Measurements from ENCODE around the gene ALG12.
A peak's percentile ranks its signal among the peaks of the same experiment; 100 is the strongest.

Gene ALG12

GRCh38 chr22:49926916-49927315 is 8.7 kb upstream of the ALG12 start:
- H3K4me2 ChIP-seq (ENCODE audit: low read depth, low read length, poor library complexity, severe bottlenecking): no peak overlapping the region
- no peaks in the 10 kb centered on the region for H3K27me3 ChIP-seq (ENCODE audit: low read length)
- no peak overlapping the region for H3K4me3 ChIP-seq (ENCODE audit: insufficient read depth, low read length, poor library complexity, severe bottlenecking)
- H3K9me3 ChIP-seq (ENCODE audit: insufficient read depth, low read length): no peaks in the 10 kb centered on the region
- no peak overlapping the region for H3K9ac ChIP-seq (ENCODE audit: low read length)
- peaks cover 38% of the 10 kb centered on the region for H3F3A ChIP-seq (ENCODE audit: insufficient read depth)
- TF ChIP-seq EZH2phosphoT487 (conservative IDR thresholded peaks at IDR 0.05; ENCODE audit: low read length) (no peak), CTCF (IDR thresholded peaks at IDR 0.05; ENCODE audit: insufficient read depth, low read length, poor library complexity, severe bottlenecking) (no peak)
- H3K9me2 ChIP-seq (replicated peaks; ENCODE audit: insufficient read depth, low read length): no peaks in the 10 kb centered on the region
- no peaks in the 10 kb centered on the region for H4K20me1 ChIP-seq (ENCODE audit: low read depth, low read length)
- H2AFZ ChIP-seq (ENCODE audit: low read depth, low read length, severe bottlenecking): no peak overlapping the region
- no peaks in the 10 kb centered on the region for H3K79me2 ChIP-seq (ENCODE audit: insufficient read depth, low read length)
- H3K36me3 ChIP-seq (ENCODE audit: low read length): no peaks in the 10 kb centered on the region
- H3K27ac ChIP-seq (ENCODE audit: low read depth, low read length): no peak overlapping the region

- Histone ChIP-seq H3K9ac (ENCODE audit: low read length) (peak overlapping the region; percentile 60), H3K27ac (ENCODE audit: low read depth, low read length) (peak overlapping the region; percentile 98), H3K4me3 (ENCODE audit: insufficient read depth, low read length, poor library complexity, severe bottlenecking) (peak overlapping the region; percentile 44), H3K27me3 (ENCODE audit: low read length) (no peaks in the 10 kb centered on the region), H3K79me2 (ENCODE audit: insufficient read depth, low read length) (no peaks in the 10 kb centered on the region), H3K36me3 (ENCODE audit: low read length) (no peaks in the 10 kb centered on the region), H3K9me3 (ENCODE audit: insufficient read depth, low read length) (no peaks in the 10 kb centered on the region), H3K9me2 (replicated peaks; ENCODE audit: insufficient read depth, low read length) (no peaks in the 10 kb centered on the region), H3K4me2 (ENCODE audit: low read depth, low read length, poor library complexity, severe bottlenecking) (peak overlapping the region; percentile 84), H3F3A (ENCODE audit: insufficient read depth) (peaks cover 38% of the 10 kb centered on the region), H2AFZ (ENCODE audit: low read depth, low read length, severe bottlenecking) (peak overlapping the region; percentile 76), H4K20me1 (ENCODE audit: low read depth, low read length) (no peaks in the 10 kb centered on the region)
- TF ChIP-seq CTCF (IDR thresholded peaks at IDR 0.05; ENCODE audit: insufficient read depth, low read length, poor library complexity, severe bottlenecking) (no peak), EZH2phosphoT487 (conservative IDR thresholded peaks at IDR 0.05; ENCODE audit: low read length) (no peak)
These were observed 7.4 kb upstream of the ALG12 start for GRCh38 chr22:49925525-49926128.

GRCh38 chr22:49924113-49924833 is 6.0 kb upstream of the ALG12 start:
- no peaks in the 10 kb centered on the region for H4K20me1 ChIP-seq (ENCODE audit: low read depth, low read length)
- H3K27ac ChIP-seq (ENCODE audit: low read depth, low read length): peak overlapping the region; percentile 98
- H3K27me3 ChIP-seq (ENCODE audit: low read length): no peaks in the 10 kb centered on the region

More at GRCh38 chr22:49924113-49924833, 6.0 kb upstream of the ALG12 start:
- H3K9ac ChIP-seq (ENCODE audit: low read length): 0 out of 2 replicates have a peak overlapping the region, but pooled peaks have one; percentile 13
- H2AFZ ChIP-seq (ENCODE audit: low read depth, low read length, severe bottlenecking): no peak overlapping the region
- H3K79me2 ChIP-seq (ENCODE audit: insufficient read depth, low read length): no peaks in the 10 kb centered on the region; the same call in 1 of the 2 replicates
- H3K9me2 ChIP-seq (replicated peaks; ENCODE audit: insufficient read depth, low read length): no peaks in the 10 kb centered on the region
- H3K4me3 ChIP-seq (ENCODE audit: insufficient read depth, low read length, poor library complexity, severe bottlenecking): no peak overlapping the region
- H3K9me3 ChIP-seq (ENCODE audit: insufficient read depth, low read length): no peaks in the 10 kb centered on the region
- no peak overlapping the region for H3K4me2 ChIP-seq (ENCODE audit: low read depth, low read length, poor library complexity, severe bottlenecking)
- TF ChIP-seq CTCF (IDR thresholded peaks at IDR 0.05; ENCODE audit: insufficient read depth, low read length, poor library complexity, severe bottlenecking) (no peak), EZH2phosphoT487 (conservative IDR thresholded peaks at IDR 0.05; ENCODE audit: low read length) (no peak)
- H3K36me3 ChIP-seq (ENCODE audit: low read length): no peaks in the 10 kb centered on the region
- H3F3A ChIP-seq (ENCODE audit: insufficient read depth): peaks cover 38% of the 10 kb centered on the region

Data from SU-DHL-6 (cell line).